Body of pancreas (tissue), 4 donors: ENCODE measurements around the gene F2R.

ENCODE experiments used
- CTCF ChIP-seq, 7 experiments: fragments of 450-650 bp in 4 of 7; fragments of 200-600 bp in 3 of 7; sonication (generic) in 3 of 7; IDR thresholded peaks; one replicate each; pipeline ENCODE4 v1.5.1; 2016 to 2019; ENCODE audit warnings: antibody characterized with exemption in 7 of 7
- POLR2A ChIP-seq, 3 donors: fragments of 450-650 bp; IDR thresholded peaks; one replicate each; pipeline ENCODE4 v1.6.1; 2016; ENCODE audit warnings: antibody characterized with exemption in 3 of 3, mild to moderate bottlenecking in 2 of 3

DNA sequence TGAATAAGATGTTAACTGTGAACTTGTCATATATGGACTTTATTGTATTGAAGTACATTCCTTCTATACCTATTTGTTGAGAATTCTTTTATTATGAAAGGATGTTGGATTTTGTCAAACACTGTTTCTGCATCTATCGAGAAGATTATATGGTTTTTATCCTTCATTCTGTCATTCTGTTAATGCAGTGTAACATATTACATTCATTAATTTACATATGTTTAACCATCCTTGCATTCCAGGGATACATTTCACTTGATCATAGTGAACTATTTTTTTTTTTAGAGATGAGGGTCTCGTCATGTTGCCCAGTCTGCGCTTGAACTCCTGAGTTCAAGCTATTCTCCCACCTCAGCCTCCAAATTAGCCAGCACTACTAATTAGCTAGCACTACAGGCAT is 48.4 kb downstream of the F2R start:
- TF ChIP-seq CTCF (IDR thresholded peaks at IDR 0.05) (no peak), POLR2A (IDR thresholded peaks at IDR 0.05) (no peak)
